Skeletal muscle tissue (tissue), 5 donors: ENCODE results near the gene GPR132. TPM values are rescaled to one million over a fixed set of nuclear protein-coding genes. Genes with fewer than 3 reads are reported as not detected.

Experiments
- H3K27ac ChIP-seq: one replicate; pipeline ENCODE4 v1.7.0; 2013; ENCODE audit warnings: mild to moderate bottlenecking, low read depth, low read length, inconsistent platforms
- H3K27me3 ChIP-seq, 3 donors: one replicate each; pipeline ENCODE4 v1.7.0; 2013; ENCODE audit warnings: low read length in 3 of 3; ENCODE audit not compliant: control insufficient read depth in 3 of 3, insufficient read depth in 3 of 3
- H3K36me3 ChIP-seq, 3 donors: one replicate each; pipeline ENCODE4 v1.7.0; 2013; ENCODE audit warnings: low read length in 3 of 3; ENCODE audit not compliant: control insufficient read depth in 3 of 3, insufficient read depth in 3 of 3
- H3K4me1 ChIP-seq, 3 donors: one replicate each; pipeline ENCODE4 v1.7.0; 2013; ENCODE audit warnings: low read length in 3 of 3, mild to moderate bottlenecking in 3 of 3; ENCODE audit not compliant: control insufficient read depth in 3 of 3, insufficient read depth in 3 of 3
- H3K4me3 ChIP-seq, 3 donors: one replicate each; pipeline ENCODE4 v1.7.0; 2013; ENCODE audit warnings: low read length in 3 of 3
- H3K9ac ChIP-seq, 3 donors: one replicate each; pipeline ENCODE4 v1.7.0; 2013; ENCODE audit warnings: low read length in 3 of 3, mild to moderate bottlenecking in 3 of 3, moderate library complexity in 2 of 3, low read depth in 1 of 3
- H3K9me3 ChIP-seq, 3 donors: one replicate each; pipeline ENCODE4 v1.7.0; 2013; ENCODE audit warnings: low read length in 3 of 3; ENCODE audit not compliant: control insufficient read depth in 3 of 3
- small RNA-seq: library from RNA; depleted of rRNA; stranded (forward); fragments of <200 nt; gene quantifications from one replicate; pipeline ENCODE3, GENCODE V24; 2014
- total RNA-seq: library from RNA; depleted of rRNA; stranded (reverse); fragments of >200 nt; gene quantifications from one replicate; pipeline ENCODE4 v1.2.3, GENCODE V29; 2014
- donor health status: Osteomylitis.

The GPR132 gene
- total RNA-seq, 1 donor from 2014 or later: 1.6 TPM

DNA sequence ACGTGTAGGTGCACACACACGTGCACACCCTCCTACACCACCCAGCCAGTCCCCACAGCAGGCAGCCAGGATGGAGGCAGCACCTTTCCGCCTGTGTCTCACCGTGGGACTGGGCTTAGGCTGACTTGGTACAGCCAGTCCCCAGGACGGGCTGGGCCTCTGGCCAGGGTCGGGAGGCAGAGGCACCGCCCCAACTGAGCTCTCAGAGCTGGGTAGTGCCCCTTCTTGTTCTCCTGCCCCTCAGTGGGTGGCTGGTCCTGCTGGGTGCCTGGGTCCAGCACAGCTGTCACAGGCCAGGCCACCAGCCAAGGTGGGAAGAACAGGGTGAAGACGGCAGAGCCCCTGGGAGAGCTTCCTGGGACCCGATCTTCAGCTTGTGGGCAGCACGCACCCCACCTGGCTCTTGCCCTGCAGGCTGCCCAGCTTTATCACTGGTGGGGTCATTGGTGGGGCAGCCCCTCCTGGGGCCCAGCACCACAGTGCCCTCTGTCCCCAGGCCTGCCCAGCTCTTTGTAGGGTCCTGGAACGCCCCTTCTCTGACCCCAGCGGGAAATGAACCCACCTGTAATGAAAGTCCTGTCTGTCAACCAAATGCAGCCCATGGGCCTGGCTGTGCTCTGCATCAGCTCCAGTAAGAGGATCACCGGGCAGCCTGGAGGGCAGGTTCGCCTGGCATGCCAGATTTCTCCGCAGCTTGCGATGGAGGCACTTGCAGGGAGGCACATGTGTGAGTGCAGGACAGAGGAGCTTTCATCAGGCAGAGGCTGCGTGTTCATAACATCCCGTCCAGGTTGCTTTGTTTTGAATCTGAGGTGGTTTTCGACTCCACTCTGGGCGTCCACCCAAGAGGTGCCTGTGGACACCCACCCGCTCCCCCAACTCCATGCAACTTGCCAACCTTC lies 59.0 kb downstream of the GPR132 start:
- Histone ChIP-seq H3K4me1 (no peaks in the 10 kb centered on the region), H3K9ac (no peak overlapping the region), H3K4me3 (no peak overlapping the region), H3K9me3 (no peaks in the 10 kb centered on the region), H3K27me3 (no peaks in the 10 kb centered on the region), H3K27ac (no peak overlapping the region), H3K36me3 (peaks cover 4 to 9% (median 5%) of the 10 kb centered on the region in 3 donors)

GRCh38 chr14:105005329-105005928 lies 59.8 kb downstream of the GPR132 start:
- no peaks in the 10 kb centered on the region for H3K4me1 ChIP-seq
- no peak overlapping the region for H3K4me3 ChIP-seq
- no peak overlapping the region for H3K9ac ChIP-seq
- H3K9me3 ChIP-seq: no peaks in the 10 kb centered on the region
- no peak overlapping the region for H3K27ac ChIP-seq
- H3K27me3 ChIP-seq: no peaks in the 10 kb centered on the region
- H3K36me3 ChIP-seq: peaks cover 0 to 6% (median 4%) of the 10 kb centered on the region in 3 donors

Small RNA genes lying within 50 kb of the gene (small RNA-seq; reads per million reads assigned to genes)
- gene AL512356.2: not detected

Other genes starting within 250 kb of the GPR132 start
- gene CEP170B, start 200.2 kb downstream of the GPR132 start, total RNA-seq: 1.6 TPM
- gene PLD4, start 140.6 kb downstream of the GPR132 start, total RNA-seq: 7.8 TPM
- 11.5 TPM for gene AHNAK2, start 87.1 kb downstream of the GPR132 start, total RNA-seq
- gene CLBA1, start 79.6 kb downstream of the GPR132 start, total RNA-seq: 2.1 TPM
- 15.1 TPM for gene CDCA4, start 44.3 kb downstream of the GPR132 start, total RNA-seq
- gene JAG2, start 103.3 kb upstream of the GPR132 start, total RNA-seq: 33.9 TPM
- 17.2 TPM for gene NUDT14, start 115.9 kb upstream of the GPR132 start, total RNA-seq
- 50.6 TPM for gene BTBD6, start 183.1 kb upstream of the GPR132 start, total RNA-seq
- 38.1 TPM for gene BRF1, start 235.6 kb upstream of the GPR132 start, total RNA-seq
- gene PACS2, start 249.3 kb upstream of the GPR132 start, total RNA-seq: 60.0 TPM